HG03571 (cell line): Measurements from ENCODE around the gene RASSF8.

ENCODE experiments used
- ATAC-seq: cut with Tn5 transposase; IDR thresholded peaks from one replicate; pipeline ENCODE4 v1.9.1; 2021; ENCODE audit not compliant: unreplicated experiment

Gene RASSF8

DNA sequence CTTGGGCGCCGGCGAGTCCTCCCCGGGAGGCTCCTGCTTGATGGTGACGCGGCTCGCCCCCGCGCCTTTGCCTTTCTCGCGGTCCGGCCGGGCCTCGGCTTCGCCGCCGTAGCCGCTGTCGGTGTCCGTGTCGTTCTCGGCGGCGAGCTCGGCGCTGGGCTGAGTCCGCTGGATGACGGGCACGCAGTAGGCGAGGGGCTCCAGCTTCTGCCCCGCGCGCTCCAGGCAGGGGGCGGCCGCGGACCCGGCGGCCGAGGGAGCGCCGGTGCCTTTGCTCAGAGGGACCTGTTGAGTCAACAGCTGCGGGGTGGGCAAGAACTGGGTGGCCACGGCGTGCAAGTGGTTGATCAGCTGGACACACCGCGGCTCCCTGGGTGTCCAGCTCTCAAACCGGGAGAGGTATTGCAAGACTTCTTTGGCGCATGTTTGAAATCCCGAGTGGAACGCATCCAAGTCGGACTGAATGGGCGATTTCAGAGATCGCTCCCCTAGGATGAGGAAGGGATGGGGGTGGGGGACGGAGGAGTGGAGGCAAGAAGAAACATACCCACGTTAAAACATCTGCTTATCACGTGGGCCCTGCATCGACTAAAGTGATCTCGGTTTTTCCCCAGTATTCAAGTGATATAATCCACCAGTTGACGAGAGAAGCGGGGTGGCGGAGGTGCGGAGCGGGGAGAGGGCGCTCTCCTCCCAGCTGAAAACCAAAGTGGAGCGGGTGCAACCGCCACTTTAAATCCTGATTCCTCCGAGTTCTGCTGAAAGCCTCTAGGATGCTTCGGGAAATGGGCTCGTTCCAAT, 164.4 kb downstream of the RASSF8 start:
- ATAC-seq, result no peak

DNA sequence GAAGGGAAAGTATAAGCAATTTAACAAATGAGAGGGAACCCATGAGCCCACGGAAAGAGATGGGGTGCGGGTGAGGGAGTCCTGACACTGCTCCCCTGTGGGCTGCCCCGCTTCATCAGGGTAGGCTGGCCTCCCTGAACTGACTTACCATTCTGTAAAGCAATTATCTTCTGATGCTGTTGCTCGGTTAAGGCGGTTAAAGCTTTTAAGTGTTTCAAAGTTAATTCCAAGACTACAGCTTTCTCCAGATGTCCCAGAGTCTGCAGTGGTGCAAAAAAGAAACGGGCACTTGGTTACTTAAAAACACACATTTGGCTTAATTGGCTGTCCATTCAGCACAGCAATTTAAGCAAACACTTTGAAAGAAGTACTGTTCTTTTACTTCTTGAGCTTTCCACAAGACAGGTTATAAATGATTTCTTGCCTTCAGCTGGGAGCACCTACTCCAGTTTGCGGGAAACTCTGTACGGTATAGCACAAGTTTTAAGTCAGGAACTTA, 165.0 kb downstream of the RASSF8 start:
- no peak for ATAC-seq

DNA sequence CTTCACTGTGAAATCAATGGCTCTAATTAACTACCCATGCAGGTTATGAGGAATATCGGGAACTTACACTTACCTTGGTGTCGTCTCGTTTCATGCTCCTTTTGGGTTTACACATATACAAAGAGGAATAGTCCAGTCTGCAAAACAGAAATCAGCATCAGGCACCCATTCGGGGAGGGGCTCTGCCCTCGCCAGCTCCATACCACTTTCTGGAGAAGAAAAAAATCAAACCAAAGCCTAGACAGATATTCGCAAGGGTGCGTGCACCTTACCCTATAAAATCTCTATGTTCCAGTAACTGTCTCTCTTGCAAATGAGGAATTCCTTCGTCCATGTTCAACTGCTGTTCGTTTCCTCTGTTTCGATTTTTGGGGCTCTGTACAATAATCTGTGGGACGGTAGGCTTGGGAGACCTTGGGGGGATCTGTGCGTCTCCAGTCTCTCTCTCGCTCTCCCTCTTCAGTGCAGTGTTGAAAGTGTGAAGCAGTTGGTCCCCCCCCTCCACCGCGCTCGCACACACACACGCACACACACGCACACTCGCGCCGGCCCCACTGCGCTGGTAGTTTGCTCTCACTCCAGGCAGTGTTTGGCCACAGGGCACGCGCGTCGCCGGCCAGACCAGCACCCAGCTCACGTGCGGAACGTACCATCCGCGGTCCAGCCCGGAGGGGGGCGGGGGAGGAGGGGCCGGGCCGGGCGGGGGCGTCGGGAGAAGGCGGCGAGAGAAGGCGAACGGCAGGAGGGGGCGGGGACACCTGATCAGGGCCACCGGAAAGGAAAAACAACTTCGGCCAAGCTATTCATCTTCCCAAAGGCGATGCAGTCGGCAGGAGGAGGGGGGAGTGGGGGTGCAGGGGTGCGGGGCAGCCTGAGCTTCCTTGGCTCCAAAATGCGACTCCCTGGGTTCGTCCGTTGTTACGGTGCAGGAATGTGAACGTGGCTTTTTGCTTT, 166.2 kb downstream of the RASSF8 start, which contains the start of gene BHLHE41:
BHLHE41 (minus strand) TSS at position 592 of the 954 bp plus-strand sequence; CDS start at position 334, 258 bp downstream.
- ATAC-seq, result no peak

DNA sequence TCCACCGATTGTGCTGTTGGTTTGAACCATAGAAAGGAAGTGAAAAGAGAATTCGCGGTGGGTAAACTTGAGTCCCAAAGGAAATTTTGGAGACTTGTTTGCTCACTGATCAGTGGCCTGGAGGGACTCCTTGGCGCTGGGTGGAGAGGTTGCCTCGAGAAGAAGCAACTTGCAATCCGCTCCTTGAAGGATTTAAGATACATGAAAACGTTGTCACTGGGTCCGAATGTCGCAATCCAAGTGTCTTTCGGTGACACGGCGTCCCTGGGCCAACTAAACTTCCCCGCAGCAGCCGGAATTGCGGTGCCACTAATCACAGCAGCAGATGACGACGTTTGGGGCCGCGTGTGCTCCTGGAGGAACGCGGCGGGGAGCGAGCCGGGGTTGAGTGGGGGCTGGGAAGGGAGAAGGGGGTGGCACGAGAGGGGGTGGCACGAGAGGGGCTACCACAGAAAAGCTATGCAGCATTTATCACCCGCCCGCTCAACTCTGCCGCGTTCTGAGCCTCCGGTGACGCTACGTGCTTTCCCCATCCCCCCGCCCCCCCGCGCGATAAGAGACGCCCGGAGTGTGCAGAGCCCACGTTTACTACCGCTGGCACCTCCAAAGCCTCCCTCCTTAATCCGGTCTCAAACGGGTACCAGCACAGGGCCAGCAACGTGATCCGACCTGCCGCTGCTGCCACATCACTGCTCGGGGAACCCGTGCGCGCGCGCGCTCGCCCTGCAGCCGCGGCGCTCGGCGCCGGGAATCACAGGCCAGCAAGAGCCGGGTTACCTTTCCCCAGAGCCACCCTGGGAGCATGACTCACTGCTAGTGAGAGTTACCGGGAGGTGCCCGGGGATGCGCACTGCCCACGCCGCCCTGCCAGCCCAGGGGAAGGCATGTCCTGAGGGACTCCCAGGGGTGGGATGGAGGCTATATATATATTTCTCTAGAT, 167.2 kb downstream of the RASSF8 start:
- peak; percentile 30 for ATAC-seq

DNA sequence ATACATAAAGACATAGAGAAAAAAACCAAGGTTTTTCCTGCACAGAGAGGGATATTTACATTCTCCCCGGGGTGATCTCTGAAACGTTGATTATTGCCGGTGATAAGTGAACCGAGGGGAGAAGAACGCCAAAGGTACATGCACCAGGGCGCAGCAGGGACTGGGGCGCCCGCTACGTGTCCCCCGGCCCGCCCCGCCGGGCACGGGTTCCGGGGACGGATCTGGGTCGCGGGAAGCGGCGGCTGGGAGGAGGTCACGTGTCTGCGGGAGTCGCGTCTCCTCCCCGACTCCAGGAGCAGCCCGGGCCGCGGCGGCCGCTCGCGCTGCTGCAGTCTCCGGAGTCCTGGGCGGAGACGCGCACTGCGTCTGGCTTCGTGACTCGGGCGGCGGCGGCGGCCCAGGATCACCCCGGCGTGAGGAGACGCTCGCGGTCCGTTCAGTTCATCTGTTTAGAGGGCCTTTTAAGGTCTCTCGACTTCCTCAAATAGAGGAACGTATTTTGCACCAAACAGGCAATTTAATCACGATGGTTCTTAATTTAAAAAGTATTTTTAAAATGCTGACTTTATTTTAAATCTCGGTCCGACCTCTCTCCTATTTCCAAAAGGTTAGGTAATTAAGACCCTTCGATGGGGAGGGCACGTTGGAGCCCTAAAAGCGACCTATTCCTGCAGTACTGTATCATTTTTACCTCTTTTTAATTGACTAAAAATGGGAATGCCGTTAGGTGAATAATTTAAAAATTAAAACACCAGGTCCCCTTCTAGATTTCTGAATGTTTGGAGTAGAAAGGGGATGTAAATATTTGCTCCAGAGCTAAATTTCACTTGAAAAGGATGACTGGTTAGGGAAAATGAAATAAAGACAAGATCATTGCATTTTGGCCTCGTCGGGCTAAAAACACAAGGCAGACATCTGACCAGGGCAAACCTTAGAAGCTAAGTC, 168.1 kb downstream of the RASSF8 start:
- peak; percentile 45 for ATAC-seq

DNA sequence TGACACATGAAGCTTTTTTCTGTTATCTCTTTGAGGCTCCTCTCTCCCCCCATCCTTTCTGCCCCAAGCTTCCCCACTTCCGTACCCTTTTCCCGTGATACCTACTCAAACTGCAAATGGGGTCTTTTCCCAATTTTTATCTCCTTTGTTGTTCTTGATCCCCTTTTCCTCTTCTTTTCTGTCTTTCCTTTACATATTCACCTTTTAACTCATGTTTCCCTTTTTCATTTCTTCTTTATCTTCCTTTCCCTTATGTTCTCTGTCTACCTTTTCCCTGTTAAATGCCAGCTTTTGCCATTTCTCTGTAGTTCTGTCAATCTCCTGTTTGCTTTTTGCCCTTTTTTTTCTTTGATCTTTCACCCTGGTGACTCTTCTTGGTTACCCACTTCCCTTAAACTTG, 168.9 kb downstream of the RASSF8 start:
- ATAC-seq, result no peak

DNA sequence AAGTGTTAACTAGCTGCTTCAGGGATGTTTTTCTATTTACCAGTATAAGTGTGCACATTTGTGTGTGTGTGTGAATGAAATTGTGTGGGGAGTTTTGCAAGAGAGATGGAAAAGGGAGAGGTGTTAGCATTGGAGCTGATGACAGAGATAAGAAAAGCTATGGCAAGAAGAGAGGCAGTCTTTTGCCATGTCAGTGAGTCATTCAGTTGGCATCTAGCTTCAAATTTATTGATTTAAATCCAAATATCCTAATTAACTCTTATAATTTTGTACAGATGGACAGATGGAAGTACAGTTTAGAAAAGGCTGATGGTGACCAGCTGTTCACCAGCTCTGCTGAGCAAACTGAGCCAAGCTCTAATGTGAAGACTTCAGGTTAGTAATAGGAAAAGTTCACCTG, 169.7 kb downstream of the RASSF8 start:
- ATAC-seq, result no peak
